GM21825 (cell line): ENCODE measurements around the gene PCDHA7.
"Not testable (repeated sequence)": the region's sequence is repeated elsewhere in the genome, so short reads cannot be mapped to it uniquely, and the experiment has no call there.

ENCODE experiments used
- ATAC-seq: cut with Tn5 transposase; IDR thresholded peaks from one replicate; pipeline ENCODE4 v1.9.1; 2021; ENCODE audit warnings: mild to moderate bottlenecking, moderate library complexity; ENCODE audit not compliant: unreplicated experiment

Gene PCDHA7, protein sequence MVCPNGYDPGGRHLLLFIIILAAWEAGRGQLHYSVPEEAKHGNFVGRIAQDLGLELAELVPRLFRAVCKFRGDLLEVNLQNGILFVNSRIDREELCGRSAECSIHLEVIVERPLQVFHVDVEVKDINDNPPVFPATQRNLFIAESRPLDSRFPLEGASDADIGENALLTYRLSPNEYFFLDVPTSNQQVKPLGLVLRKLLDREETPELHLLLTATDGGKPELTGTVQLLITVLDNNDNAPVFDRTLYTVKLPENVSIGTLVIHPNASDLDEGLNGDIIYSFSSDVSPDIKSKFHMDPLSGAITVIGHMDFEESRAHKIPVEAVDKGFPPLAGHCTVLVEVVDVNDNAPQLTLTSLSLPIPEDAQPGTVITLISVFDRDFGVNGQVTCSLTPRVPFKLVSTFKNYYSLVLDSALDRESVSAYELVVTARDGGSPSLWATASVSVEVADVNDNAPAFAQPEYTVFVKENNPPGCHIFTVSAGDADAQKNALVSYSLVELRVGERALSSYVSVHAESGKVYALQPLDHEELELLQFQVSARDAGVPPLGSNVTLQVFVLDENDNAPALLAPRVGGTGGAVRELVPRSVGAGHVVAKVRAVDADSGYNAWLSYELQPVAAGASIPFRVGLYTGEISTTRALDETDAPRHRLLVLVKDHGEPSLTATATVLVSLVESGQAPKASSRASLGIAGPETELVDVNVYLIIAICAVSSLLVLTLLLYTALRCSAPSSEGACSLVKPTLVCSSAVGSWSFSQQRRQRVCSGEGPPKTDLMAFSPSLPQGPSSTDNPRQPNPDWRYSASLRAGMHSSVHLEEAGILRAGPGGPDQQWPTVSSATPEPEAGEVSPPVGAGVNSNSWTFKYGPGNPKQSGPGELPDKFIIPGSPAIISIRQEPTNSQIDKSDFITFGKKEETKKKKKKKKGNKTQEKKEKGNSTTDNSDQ

GRCh38 chr5:140833993-140834392 is at the start of gene PCDHA7:
TSS of gene PCDHA7 (plus strand) at chr5:140834269. CDS start at chr5:140834384, 115 bp downstream.
- ATAC-seq: no peak

- no peak for ATAC-seq
Measured at GRCh38 chr5:140785905-140786686, 48.0 kb upstream of the PCDHA7 start, which contains the start of gene PCDHA1. TSS of gene PCDHA1 (plus strand) at chr5:140786140.

- ATAC-seq: not testable (repeated sequence)
Measured at GRCh38 chr5:140787422-140787821, 46.6 kb upstream of the PCDHA7 start.

DNA sequence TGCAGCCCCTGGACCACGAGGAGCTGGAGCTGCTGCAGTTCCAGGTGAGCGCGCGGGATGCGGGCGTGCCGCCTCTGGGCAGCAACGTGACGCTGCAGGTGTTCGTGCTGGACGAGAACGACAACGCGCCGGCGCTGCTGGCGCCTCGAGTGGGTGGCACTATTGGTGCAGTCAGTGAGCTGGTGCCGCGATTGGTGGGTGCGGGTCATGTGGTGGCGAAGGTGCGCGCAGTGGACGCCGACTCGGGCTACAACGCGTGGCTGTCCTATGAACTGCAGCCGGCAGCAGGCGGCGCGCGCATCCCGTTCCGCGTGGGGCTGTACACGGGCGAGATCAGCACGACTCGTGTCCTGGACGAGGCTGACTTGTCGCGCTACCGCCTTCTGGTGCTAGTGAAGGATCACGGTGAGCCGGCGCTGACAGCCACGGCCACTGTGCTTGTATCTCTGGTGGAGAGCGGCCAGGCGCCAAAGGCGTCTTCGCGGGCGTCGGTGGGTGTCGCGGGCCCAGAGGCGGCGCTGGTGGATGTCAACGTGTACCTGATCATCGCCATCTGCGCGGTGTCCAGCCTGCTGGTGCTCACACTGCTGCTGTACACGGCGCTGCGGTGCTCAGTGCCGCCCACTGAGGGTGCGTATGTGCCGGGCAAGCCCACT is 46.1 kb upstream of the PCDHA7 start:
- not testable (repeated sequence) for ATAC-seq

DNA sequence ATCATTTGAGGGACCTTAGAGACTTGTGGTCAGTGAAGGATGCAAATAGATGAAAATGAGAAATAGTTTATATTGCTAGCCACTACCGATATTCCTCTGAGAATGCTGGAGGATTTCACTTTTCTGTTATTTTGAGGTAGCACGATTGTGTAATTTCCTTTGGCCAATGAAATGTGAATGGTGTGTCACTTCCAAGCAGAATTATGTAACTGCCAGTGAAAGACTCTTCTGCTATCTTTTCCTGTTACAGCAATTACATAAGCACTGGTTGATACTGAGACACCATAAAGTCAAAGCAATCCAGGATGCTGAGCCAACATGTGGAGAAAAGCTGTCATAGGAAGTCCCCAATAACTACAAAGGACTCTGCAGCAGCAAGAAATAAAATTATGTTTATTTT is 43.0 kb upstream of the PCDHA7 start:
- ATAC-seq: no peak

DNA sequence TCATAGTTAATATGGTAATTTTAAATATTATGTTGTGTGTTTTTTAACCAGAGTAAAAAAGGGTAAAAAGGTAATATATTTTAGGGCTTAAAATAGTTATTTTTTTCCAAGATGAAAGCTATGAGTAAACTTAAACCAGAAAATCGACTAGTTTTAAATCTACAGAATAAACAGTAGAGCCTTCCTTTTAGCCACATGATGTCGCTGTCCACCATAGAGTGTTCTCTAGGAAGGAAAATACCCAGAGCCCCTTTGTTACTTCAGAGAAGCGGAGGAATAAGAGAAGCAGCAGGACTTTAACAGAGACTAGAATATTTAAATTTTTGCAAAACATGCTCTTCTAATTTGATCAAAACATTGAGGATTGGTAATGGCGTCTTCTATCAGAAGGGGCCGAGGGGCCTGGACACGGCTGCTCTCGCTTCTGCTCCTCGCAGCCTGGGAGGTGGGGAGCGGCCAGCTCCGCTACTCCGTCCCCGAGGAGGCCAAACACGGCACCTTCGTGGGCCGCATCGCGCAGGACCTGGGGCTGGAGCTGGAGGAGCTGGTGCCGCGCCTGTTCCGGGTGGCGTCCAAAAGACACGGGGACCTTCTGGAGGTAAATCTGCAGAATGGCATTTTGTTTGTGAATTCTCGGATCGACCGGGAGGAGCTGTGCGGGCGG is 39.3 kb upstream of the PCDHA7 start, which contains the start of gene PCDHA2:
Gene PCDHA2 (plus strand): TSS at position 258 of the 664 bp plus-strand sequence.
- no peak for ATAC-seq

GRCh38 chr5:140795259-140795641 is 38.8 kb upstream of the PCDHA7 start:
- no peak for ATAC-seq

GRCh38 chr5:140796072-140796717 is 37.9 kb upstream of the PCDHA7 start:
- ATAC-seq: not testable (repeated sequence)

DNA sequence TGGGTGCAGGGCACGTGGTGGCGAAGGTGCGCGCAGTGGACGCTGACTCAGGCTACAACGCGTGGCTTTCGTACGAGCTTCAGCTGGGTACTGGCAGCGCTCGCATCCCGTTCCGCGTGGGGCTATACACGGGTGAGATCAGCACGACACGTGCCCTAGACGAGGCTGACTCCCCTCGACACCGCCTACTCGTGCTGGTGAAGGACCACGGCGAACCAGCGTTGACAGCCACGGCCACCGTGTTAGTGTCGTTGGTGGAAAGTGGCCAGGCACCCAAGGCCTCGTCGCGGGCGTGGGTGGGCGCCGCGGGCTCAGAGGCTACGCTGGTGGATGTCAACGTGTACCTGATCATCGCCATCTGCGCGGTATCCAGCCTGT is 37.4 kb upstream of the PCDHA7 start:
- ATAC-seq: no peak

DNA sequence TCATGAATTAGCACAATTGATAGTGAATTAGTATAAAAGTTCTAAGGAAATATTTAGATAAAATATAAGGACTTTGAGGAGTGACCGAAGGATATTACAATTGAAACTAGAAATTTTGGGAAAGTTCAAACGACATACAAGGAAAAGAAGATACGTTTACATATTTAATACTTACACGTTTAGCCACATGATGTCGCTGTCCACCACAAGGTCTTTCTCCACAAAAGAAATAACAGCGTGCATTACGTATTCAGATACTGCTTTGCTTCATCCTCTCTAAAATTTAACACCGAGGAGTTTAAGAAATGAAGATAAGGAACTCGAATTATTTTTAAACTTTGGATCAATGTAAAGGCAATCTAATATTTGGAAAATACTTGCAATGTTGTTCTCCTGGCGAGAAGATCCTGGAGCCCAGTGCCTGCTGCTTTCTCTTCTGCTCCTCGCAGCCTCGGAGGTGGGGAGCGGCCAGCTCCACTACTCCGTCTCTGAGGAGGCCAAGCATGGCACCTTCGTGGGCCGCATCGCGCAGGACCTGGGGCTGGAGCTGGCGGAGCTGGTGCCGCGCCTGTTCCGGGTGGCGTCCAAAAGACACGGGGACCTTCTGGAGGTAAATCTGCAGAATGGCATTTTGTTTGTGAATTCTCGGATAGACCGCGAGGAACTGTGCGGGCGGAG is 33.1 kb upstream of the PCDHA7 start, which contains the start of gene PCDHA3:
Gene PCDHA3 (plus strand): TSS at position 242 of the 678 bp plus-strand sequence.
- no peak for ATAC-seq

- ATAC-seq: no peak
Measured at GRCh38 chr5:140801494-140801841, 32.6 kb upstream of the PCDHA7 start.

- ATAC-seq: not testable (repeated sequence)
Measured at GRCh38 chr5:140802381-140802780, 31.7 kb upstream of the PCDHA7 start.

GRCh38 chr5:140802781-140803271 is 31.2 kb upstream of the PCDHA7 start:
- no peak for ATAC-seq

DNA sequence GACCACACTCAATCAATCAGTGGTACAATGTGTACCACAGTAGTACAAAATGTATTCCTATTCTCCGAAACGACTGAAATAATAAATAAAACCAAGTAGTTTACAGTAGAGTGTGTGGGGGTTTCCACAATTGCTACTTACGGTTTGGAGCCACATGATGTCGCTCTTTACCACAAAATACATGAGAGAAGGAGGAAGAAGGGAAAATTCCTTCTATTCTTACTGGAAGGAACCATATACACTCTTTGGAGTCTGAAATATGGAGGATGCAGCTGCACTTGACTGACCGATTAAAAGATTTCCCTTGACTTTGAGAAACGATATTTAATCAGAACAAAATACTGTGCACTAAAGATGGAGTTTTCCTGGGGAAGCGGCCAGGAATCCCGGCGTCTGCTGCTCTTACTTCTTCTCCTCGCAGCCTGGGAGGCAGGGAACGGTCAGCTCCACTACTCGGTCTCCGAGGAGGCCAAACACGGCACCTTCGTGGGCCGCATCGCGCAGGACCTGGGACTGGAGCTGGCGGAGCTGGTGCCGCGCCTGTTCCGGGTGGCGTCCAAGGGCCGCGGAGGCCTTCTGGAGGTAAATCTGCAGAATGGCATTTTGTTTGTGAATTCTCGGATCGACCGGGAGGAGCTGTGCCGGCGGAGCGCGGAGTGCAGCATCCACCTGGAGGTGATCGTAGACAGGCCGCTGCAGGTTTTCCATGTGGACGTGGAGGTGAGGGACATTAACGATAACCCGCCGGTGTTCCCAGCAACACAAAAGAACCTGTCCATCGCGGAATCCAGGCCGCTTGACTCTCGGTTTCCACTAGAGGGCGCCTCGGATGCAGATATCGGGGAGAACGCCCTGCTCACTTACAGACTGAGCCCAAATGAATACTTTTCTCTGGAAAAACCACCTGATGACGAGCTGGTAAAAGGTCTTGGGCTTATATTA is 27.0 kb upstream of the PCDHA7 start, which contains the start of gene PCDHA4:
Gene PCDHA4 (plus strand): TSS at position 235 of the 942 bp plus-strand sequence.
- no peak for ATAC-seq

DNA sequence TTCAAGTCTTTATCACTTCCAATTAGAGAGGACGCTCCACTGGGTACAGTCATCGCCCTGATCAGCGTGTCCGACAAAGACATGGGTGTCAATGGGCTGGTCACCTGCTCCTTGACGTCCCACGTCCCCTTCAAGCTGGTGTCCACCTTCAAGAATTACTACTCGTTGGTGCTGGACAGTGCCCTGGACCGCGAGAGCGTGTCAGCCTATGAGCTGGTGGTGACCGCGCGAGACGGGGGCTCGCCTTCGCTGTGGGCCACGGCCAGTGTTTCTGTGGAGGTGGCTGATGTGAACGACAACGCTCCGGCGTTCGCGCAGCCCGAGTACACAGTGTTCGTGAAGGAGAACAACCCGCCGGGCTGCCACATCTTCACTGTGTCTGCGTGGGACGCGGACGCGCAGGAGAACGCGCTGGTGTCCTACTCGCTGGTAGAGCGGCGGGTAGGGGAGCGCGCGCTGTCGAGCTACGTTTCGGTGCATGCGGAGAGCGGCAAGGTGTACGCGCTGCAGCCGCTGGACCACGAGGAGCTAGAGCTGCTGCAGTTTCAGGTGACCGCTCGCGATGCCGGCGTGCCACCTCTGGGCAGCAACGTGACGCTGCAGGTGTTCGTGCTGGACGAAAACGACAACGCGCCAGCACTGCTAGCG is 25.7 kb upstream of the PCDHA7 start:
- ATAC-seq: not testable (repeated sequence)

GRCh38 chr5:140808889-140809291 is 25.2 kb upstream of the PCDHA7 start:
- ATAC-seq: no peak
